Esophagus muscularis mucosa (tissue), 3 donors: ENCODE data around the gene LIX1L.

Experiments
- CTCF ChIP-seq, 3 experiments: fragments of 200-600 bp in 2 of 3; fragments of 450-650 bp in 1 of 3; sonication (generic) in 2 of 3; IDR thresholded peaks; one replicate each; pipeline ENCODE4 v1.5.1; 2017 to 2019; ENCODE audit warnings: antibody characterized with exemption in 3 of 3, mild to moderate bottlenecking in 2 of 3, moderate library complexity in 1 of 3
- EP300 ChIP-seq: sonication (generic); formaldehyde crosslinking; IDR thresholded peaks from one replicate; pipeline ENCODE4 v1.6.1; 2017; ENCODE audit warnings: antibody characterized with exemption

GRCh38 chr1:145995148-145995881, 37.5 kb upstream of the LIX1L start:
- no peak for TF ChIP-seq CTCF (IDR thresholded peaks at IDR 0.05)
- no peak for TF ChIP-seq EP300
